ENCODE data around the gene DNTTIP2.
"Not testable (repeated sequence)": the region's sequence is repeated elsewhere in the genome, so short reads cannot be mapped to it uniquely, and the experiment has no call there.

Gene DNTTIP2

DNA sequence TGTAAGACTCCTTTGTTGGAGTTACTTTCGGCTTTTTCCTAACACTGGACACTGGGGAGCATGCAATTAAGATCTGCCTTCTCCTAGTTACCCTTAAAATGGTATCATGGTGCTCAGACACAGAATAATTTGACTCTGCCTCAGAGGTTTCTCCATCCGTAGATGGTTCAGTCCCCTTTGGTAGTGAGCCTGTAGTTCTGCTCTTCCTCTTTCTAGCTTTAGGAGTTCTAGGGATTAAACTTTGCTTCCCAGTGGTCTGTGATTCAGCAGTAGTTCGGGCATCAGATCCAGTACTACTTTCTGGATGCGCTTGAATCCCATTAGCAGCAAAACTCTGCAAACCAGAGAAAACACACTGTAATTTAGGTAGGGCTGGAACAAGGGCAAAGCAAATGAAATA, 1.5 kb downstream of the DNTTIP2 start:
- H3K4me3 ChIP-seq = peak overlapping the region; percentile 86; the same call in 1 of the 2 replicates
- TF ChIP-seq Cebpa-rat (IDR thresholded peaks at IDR 0.05) = no peak
- H3K27me3 ChIP-seq = no peaks in the 10 kb centered on the region
- no peaks in the 10 kb centered on the region for H3K9me3 ChIP-seq
- H3K9ac ChIP-seq = peak overlapping the region; percentile 93; the same call in 1 of the 2 replicates
- H3K36me3 ChIP-seq = peaks cover 52% of the 10 kb centered on the region
- H3K27ac ChIP-seq = no peak overlapping the region
- peak overlapping the region; percentile 88 for H3K4me2 ChIP-seq
- peaks cover 54% of the 10 kb centered on the region for H4K20me1 ChIP-seq
- H3K4me1 ChIP-seq = peaks cover 41% of the 10 kb centered on the region

DNA sequence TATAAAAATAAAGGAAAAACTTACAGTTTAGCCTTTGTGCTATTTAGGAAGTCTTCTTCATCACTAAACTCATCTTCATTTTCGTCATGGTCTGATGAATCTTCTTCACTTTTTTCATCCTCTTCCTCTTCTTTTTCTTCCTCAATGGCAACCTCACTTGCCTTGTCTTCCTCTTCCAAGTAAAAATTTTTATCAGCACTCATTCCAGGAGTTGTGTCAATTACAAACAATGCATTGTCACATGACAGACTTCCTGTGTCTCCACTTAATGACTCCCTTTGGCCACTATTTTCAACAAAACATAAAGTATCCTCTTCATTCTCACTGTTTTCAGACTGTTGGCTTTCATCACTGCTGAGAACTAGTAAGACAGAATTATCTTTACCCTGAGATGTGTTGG, 2.8 kb downstream of the DNTTIP2 start:
- Histone ChIP-seq H3K9me3 (no peaks in the 10 kb centered on the region), H3K27ac (no peak overlapping the region), H3K4me3 (0 out of 2 replicates have a peak overlapping the region, but pooled peaks have one; percentile 8), H3K36me3 (peaks cover 65% of the 10 kb centered on the region), H3K4me2 (peak overlapping the region; percentile 88), H3K27me3 (no peaks in the 10 kb centered on the region), H3K9ac (no peak overlapping the region), H4K20me1 (peaks cover 62% of the 10 kb centered on the region), H3K4me1 (peaks cover 41% of the 10 kb centered on the region)
- TF ChIP-seq Cebpa-rat (IDR thresholded peaks at IDR 0.05) = no peak

DNA sequence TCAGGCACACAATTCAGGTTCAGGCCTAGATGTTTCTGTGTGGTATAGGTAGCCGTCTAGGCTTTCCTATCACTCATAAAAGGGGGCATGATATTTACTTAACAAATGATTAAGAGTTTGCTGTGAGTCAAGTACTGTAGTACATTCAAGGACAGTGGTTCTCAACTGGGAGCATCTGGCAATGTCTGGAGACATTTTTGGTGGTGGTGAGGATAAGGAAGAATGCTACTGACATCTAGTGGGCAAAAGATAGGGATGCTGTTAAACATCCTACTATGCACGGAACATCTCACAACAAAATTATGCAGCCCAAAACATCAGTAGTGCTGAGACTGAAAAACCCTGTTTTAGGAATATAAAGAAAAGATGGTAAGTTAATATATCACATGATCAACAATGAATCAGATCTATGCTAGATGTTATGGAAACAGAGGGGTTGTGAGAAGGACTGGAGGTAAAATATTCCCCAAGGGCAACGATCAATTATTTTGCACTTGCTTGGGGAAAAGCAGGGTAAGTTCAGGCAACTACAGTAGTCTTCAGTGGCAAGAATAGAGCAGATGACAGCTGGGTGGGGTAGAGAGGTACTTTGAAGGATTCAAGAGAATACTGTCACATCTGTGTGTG, 4.9 kb downstream of the DNTTIP2 start:
- no peak overlapping the region for H3K4me2 ChIP-seq
- peaks cover 86% of the 10 kb centered on the region for H3K36me3 ChIP-seq

DNA sequence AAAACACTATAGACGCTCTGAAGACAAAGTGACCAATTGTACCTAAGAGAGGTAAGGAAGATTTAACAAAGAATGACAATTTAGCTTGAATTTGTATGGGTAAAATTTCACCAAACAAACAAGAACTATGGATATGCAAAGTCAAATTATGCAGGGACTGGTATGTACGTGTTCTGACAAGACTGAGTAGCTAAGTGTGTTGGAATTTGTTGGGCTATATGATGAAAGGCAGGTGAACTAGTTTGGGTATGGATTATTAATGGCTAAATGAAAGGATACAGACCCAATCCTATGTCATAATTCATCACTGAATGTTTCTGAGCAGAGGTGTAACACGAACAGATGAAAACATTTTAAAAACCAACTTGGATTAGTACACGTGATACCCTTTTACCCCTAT, 7.6 kb downstream of the DNTTIP2 start:
- H3K9me3 ChIP-seq = no peaks in the 10 kb centered on the region
- H3K9ac ChIP-seq = no peak overlapping the region
- H3K27ac ChIP-seq = no peak overlapping the region
- H3K36me3 ChIP-seq = peaks cover 98% of the 10 kb centered on the region
- no peak overlapping the region for H3K4me2 ChIP-seq
- TF ChIP-seq Cebpa-rat (IDR thresholded peaks at IDR 0.05) = no peak
- H3K4me1 ChIP-seq = peaks cover 13% of the 10 kb centered on the region
- no peaks in the 10 kb centered on the region for H3K27me3 ChIP-seq
- H4K20me1 ChIP-seq = peaks cover 44% of the 10 kb centered on the region
- no peak overlapping the region for H3K4me3 ChIP-seq

More for the DNA sequence above, 4.9 kb downstream of the DNTTIP2 start:
- Histone ChIP-seq H3K27ac (no peak overlapping the region), H3K27me3 (no peaks in the 10 kb centered on the region), H3K9me3 (no peaks in the 10 kb centered on the region), H3K4me1 (peaks cover 33% of the 10 kb centered on the region), H4K20me1 (peaks cover 64% of the 10 kb centered on the region), H3K9ac (no peak overlapping the region), H3K4me3 (no peak overlapping the region)
- no peak for TF ChIP-seq Cebpa-rat (IDR thresholded peaks at IDR 0.05)

DNA sequence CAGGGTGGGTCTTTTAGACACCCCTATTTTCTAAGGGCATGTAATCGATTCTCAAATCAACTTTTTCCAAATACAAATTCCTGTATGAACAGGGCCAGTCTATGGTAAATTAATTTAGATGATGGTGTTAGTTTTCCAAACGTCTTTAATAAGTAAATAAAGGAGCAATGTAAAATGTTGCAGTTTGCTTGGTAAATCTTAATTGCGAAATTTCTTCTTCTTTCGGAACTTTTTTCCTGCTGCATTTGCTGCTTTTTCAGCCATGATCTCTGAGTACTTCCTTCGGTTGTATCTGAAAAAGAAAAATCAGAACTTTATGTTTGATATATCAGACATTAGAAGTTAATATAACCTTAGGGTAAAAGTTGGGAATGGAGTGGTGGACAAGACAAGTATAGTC, 9.4 kb downstream of the DNTTIP2 start:
- no peak overlapping the region for H3K27ac ChIP-seq
- 0 out of 2 replicates have a peak, but pooled peaks cover 3% of the 10 kb centered on the region for H3K4me1 ChIP-seq
- H3K27me3 ChIP-seq = no peaks in the 10 kb centered on the region
- no peak; the same call in 1 of the 2 replicates for TF ChIP-seq Cebpa-rat (IDR thresholded peaks at IDR 0.05)
- peaks cover 81% of the 10 kb centered on the region for H3K36me3 ChIP-seq
- peaks cover 26% of the 10 kb centered on the region for H4K20me1 ChIP-seq
- no peak overlapping the region for H3K9ac ChIP-seq
- no peak overlapping the region for H3K4me3 ChIP-seq
- no peak overlapping the region for H3K4me2 ChIP-seq
- H3K9me3 ChIP-seq = no peaks in the 10 kb centered on the region

DNA sequence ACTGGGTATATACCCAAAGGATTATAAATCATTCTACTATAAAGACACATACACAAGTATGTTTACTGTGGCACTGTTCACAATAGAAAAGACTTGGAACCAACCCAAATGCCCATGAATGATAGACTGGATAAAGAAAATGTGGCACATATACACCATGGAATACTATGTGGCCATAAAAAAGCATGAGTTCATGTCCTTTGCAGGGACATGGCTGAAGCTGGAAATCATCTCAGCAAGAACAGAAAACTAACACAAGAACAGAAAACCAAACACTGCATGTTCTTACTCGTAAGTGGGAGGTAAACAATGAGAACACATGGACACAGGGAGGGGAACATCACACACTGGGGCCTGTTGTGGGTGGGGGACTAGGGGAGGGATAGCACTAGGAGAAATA, 10.5 kb downstream of the DNTTIP2 start:
- not testable (repeated sequence) for H3K27me3 ChIP-seq, H3K27ac ChIP-seq, H3K4me3 ChIP-seq, H3K4me2 ChIP-seq, H3K4me1 ChIP-seq, H3K9ac ChIP-seq, H3K9me3 ChIP-seq
- Histone ChIP-seq H4K20me1 (peaks cover 15% of the 10 kb centered on the region), H3K36me3 (peaks cover 69% of the 10 kb centered on the region)

DNA sequence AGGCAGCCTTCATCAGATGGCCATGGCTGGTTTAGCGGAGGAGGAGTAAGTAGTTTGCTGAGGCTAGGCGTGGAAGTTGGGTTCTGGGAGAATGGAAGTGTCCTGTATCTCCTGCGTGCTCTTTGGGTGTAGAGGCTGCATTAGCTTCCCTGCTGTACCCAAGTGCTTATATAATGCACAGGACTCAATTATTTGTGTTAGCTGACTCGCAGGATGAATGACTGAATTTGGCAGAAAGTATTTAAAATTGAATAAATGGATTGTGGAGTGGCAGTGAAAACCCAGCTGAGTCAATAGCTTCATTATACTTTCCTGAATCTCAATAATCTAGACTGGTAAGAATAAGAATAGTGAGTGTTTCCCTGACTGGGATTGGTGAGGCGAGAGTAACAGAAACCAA, 13.8 kb downstream of the DNTTIP2 start:
- Histone ChIP-seq H3K9ac (no peak overlapping the region), H3K4me2 (no peak overlapping the region), H3K9me3 (no peaks in the 10 kb centered on the region), H4K20me1 (no peaks in the 10 kb centered on the region), H3K27me3 (no peaks in the 10 kb centered on the region), H3K4me1 (no peaks in the 10 kb centered on the region), H3K36me3 (peaks cover 37% of the 10 kb centered on the region), H3K4me3 (no peak overlapping the region), H3K27ac (no peak overlapping the region)
- no peak for TF ChIP-seq Cebpa-rat (IDR thresholded peaks at IDR 0.05)

DNA sequence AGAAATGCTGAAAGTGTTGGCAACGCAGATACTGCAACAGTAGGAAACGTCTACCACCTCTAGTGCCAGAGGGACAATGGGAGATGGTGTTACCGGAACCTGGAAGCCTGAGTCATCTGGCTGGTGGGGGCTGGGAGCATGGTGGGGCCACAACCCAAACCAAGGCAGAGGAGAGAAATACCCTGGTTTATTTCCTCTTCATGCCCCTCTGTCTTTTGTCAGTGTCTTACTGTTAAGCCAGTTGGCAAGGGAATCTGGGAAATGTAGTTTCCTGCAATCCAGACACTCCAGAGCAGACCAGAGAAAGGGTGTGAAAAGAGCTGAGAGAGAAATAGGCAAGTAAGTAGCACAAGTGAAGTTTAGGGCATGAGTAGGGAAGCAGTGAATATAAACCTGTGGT, 14.8 kb downstream of the DNTTIP2 start:
- peaks cover 26% of the 10 kb centered on the region for H3K36me3 ChIP-seq
- no peaks in the 10 kb centered on the region for H4K20me1 ChIP-seq
- no peaks in the 10 kb centered on the region for H3K4me1 ChIP-seq
- no peak overlapping the region for H3K9ac ChIP-seq
- no peak overlapping the region for H3K4me3 ChIP-seq
- no peak overlapping the region for H3K4me2 ChIP-seq
- H3K9me3 ChIP-seq = no peaks in the 10 kb centered on the region
- no peak overlapping the region for H3K27ac ChIP-seq
- no peak for TF ChIP-seq Cebpa-rat (IDR thresholded peaks at IDR 0.05)
- H3K27me3 ChIP-seq = no peaks in the 10 kb centered on the region

DNA sequence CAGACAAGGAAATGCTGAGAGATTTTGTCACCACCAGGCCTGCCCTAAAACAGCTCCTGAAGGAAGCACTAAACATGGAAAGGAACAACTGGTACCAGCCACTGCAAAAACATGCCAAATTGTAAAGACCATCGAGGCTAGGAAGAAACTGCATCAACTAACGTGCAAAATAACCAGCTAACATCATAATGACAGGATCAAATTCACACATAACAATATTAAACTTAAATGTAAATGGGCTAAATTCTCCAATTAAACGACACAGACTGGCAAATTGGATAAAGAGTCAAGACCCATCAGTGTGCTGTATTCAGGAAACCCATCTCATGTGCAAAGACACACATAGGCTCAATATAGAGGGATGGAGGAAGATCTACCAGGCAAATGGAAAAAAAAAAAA, 21.4 kb downstream of the DNTTIP2 start:
- H4K20me1 ChIP-seq, H3K4me3 ChIP-seq, H3K36me3 ChIP-seq, H3K9ac ChIP-seq, H3K27me3 ChIP-seq, H3K4me2 ChIP-seq, H3K4me1 ChIP-seq, H3K27ac ChIP-seq: not testable (repeated sequence)
- peaks cover 15% of the 10 kb centered on the region; the same call in 1 of the 2 replicates for H3K9me3 ChIP-seq

DNA sequence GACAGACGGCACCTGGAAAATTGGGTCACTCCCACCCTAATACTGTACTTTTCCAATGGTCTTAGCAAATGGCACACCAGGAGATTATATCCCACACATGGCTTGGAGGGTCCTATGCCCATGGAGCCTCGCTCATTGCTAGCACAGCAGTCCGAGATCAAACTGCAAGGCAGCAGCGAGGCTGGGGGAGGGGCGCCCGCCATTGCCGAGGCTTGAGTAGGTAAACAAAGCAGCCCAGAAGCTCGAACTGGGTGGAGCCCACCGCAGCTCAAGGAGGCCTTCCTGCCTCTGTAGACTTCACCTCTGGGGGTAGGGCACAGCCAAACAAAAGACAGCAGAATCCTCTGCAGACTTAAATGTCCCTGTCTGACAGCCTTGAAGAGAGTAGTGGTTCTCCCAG, 23.0 kb downstream of the DNTTIP2 start:
- H3K9me3 ChIP-seq = peaks cover 15% of the 10 kb centered on the region; the same call in 1 of the 2 replicates
- not testable (repeated sequence) for H4K20me1 ChIP-seq, H3K27me3 ChIP-seq, H3K4me2 ChIP-seq, H3K4me3 ChIP-seq, H3K36me3 ChIP-seq, H3K9ac ChIP-seq, H3K27ac ChIP-seq, H3K4me1 ChIP-seq

DNA sequence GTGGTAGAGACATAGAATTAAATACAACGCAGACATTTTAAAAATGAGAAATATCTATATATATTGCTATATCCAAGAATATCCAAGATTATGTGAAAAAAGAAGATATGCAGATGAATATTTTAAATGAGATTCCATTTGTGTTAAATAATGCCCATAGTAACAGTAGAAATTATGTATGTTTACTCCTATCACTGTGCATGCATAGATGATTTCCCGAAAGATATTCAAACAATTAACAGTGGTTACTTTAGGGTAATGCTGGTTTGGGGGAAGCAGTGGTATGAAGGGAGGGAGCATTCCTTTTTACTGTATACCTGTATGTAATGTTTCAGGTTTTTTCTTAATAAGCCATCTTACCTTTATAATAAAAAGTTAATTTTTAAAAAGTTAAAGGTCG, 25.1 kb downstream of the DNTTIP2 start:
- Histone ChIP-seq H3K36me3 (no peaks in the 10 kb centered on the region), H3K4me1 (peaks cover 3% of the 10 kb centered on the region; the same call in 1 of the 2 replicates), H3K27me3 (no peaks in the 10 kb centered on the region), H3K9me3 (peaks cover 26% of the 10 kb centered on the region), H3K4me3 (no peak overlapping the region), H3K9ac (no peak overlapping the region), H4K20me1 (no peaks in the 10 kb centered on the region), H3K27ac (no peak overlapping the region), H3K4me2 (no peak overlapping the region)
- no peak for TF ChIP-seq Cebpa-rat (IDR thresholded peaks at IDR 0.05)
